ENCODE measurements around the gene TMEM218. TPM values are rescaled to one million over a fixed set of nuclear protein-coding genes. Genes with fewer than 3 reads are reported as not detected.

The TMEM218 gene
- total and polyA plus RNA-seq, 2 of the 8 experiments (the other 6 are each of a cell fraction or from before 2014, with no cell fraction given): 17.0 to 33.5 TPM

DNA sequence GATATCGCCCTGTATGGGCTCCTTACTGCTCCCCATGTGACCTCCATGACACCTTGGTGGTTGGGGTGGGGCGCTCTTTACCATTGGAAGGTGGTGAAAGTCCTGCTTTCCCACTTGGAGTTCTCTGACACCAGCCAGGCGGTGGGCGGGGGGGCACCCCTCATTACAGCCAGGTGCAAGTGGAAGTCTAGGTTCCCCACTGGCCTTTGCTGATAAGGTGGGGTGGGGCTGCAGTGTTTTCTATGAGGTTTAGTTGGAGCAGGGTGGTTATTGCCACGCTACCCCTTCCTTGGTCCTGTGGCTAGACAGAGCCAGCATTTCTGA, 53.8 kb downstream of the TMEM218 start:
- H3K79me2 ChIP-seq (ENCODE audit: control insufficient read depth in 1 of 2, insufficient read depth in 2 of 2, low read length in 2 of 2): no peaks in the 10 kb centered on the region
- ChIA-PET POLR2A (ENCODE audit: partially characterized antibody) (no interaction called here), CTCF (ENCODE audit: partially characterized antibody) (interaction anchor here (0.9 to 1.2 kb wide), 3 partner anchors 19 to 373 kb away, joined by 3 read pairs; no protein-coding TSS in a partner anchor)
- H3K27me3 ChIP-seq (replicated peaks in 1 of 4; ENCODE audit: control insufficient read depth in 3 of 4, extremely low read depth in 1 of 4, insufficient read depth in 3 of 4, low read length in 3 of 4): peaks cover 1 to 13% (median 13%) of the 10 kb centered on the region in 4 experiments; a peak in 6 of 7 replicates
- no peak overlapping the region for H2BK120ac ChIP-seq (replicated peaks; ENCODE audit: low read depth, low read length)
- FAIRE-seq (no peak), DNase-seq (ENCODE audit: low read depth in 1 of 2, low spot score in 2 of 2) (no peak)
- H3K18ac ChIP-seq (ENCODE audit: extremely low read depth, low read length): no peak overlapping the region
- no peak overlapping the region for H3K23ac ChIP-seq (ENCODE audit: insufficient read length)
- H2AFZ ChIP-seq (ENCODE audit: low read length): no peak overlapping the region
- H4K5ac ChIP-seq (ENCODE audit: insufficient read length, low read depth, low read length): no peak overlapping the region
- no peak overlapping the region for H3K27ac ChIP-seq (ENCODE audit: low read depth, low read length)
- no peak overlapping the region for H3K4me2 ChIP-seq (ENCODE audit: insufficient read depth in 1 of 2, low read depth in 2 of 2, low read length in 2 of 2)
- H2BK15ac ChIP-seq (ENCODE audit: low read length): no peak overlapping the region
- peaks cover 0 to 2% (median 0%) of the 10 kb centered on the region in 4 experiments; a peak in 2 of 7 replicates for H3K4me1 ChIP-seq (replicated peaks in 1 of 4; ENCODE audit: control insufficient read depth in 3 of 4, insufficient read depth in 4 of 4, low read length in 3 of 4)
- H3K4ac ChIP-seq (replicated peaks; ENCODE audit: insufficient read length, low read depth, low read length): no peak overlapping the region
- no peak overlapping the region for H2BK12ac ChIP-seq (ENCODE audit: low read depth, low read length)
- H3K9ac ChIP-seq (replicated peaks in 1 of 4; ENCODE audit: extremely low read depth in 1 of 4, low read depth in 3 of 4, low read length in 3 of 4): no peak overlapping the region
- WGBS, 2 experiments (ENCODE audit: extremely low coverage in 1 of 2, insufficient coverage in 1 of 2, insufficient read length in 1 of 2, insufficient replicate concordance in 2 of 2, low coverage in 1 of 2, low lambda C conversion rate in 2 of 2, missing lambda C conversion rate in 1 of 2): 82% methylated on average over 5 of the region's 5 CpGs; no CpG with 5 or more reads in 1 of the 2 experiments
- no peak overlapping the region for H4K8ac ChIP-seq (ENCODE audit: extremely low read depth, insufficient read depth, low read length)
- H3K4me3 ChIP-seq (ENCODE audit: extremely low read depth in 1 of 4, insufficient read depth in 2 of 4, low read depth in 3 of 4, low read length in 4 of 4): no peak overlapping the region
- H3K79me1 ChIP-seq (ENCODE audit: low read depth, low read length): no peaks in the 10 kb centered on the region
- H4K20me1 ChIP-seq (replicated peaks in 1 of 2; ENCODE audit: control insufficient read depth in 1 of 2, insufficient read depth in 2 of 2, low read length in 2 of 2): no peaks in the 10 kb centered on the region
- H2BK5ac ChIP-seq (ENCODE audit: low read depth, low read length): no peak overlapping the region
- no peak overlapping the region for H2AK5ac ChIP-seq (ENCODE audit: low read depth, low read length)
- no peak overlapping the region for H4K91ac ChIP-seq (replicated peaks; ENCODE audit: insufficient read length, low read length)
- no peaks in the 10 kb centered on the region for H3K9me3 ChIP-seq (ENCODE audit: insufficient read depth in 2 of 2, low read depth in 1 of 2, low read length in 1 of 2)
- H3K56ac ChIP-seq (replicated peaks; ENCODE audit: insufficient read length, low read depth, low read length): no peak overlapping the region
- no peak overlapping the region for H2BK20ac ChIP-seq (ENCODE audit: low read length)
- H3K14ac ChIP-seq (ENCODE audit: insufficient read length): no peak overlapping the region
- no peaks in the 10 kb centered on the region for H3K36me3 ChIP-seq (ENCODE audit: control insufficient read depth in 2 of 4, insufficient read depth in 4 of 4, low read length in 3 of 4)
- H3K23me2 ChIP-seq (ENCODE audit: low read depth, low read length): peaks cover under 1% of the 10 kb centered on the region; the same call in 1 of the 2 replicates
- no peak for TF ChIP-seq HDAC2 (IDR thresholded peaks at IDR 0.05; ENCODE audit: borderline replicate concordance in 1 of 2, low read depth in 2 of 2, low read length in 2 of 2)
- TF ChIP-seq JUND (IDR thresholded peaks at IDR 0.05; ENCODE audit: low read length): no peak
- no peak for TF ChIP-seq TCF12 (IDR thresholded peaks at IDR 0.05; ENCODE audit: low read depth, low read length)
- TF ChIP-seq POLR2A (IDR thresholded peaks at IDR 0.05; ENCODE audit: control extremely low read depth in 1 of 2, low read depth in 2 of 2, low read length in 2 of 2): no peak
- no peak for TF ChIP-seq HDAC6 (IDR thresholded peaks at IDR 0.05; ENCODE audit: low read depth, low read length)
